ENCODE results near the gene STAMBPL1.

The STAMBPL1 gene

GRCh38 chr10:88896372-88896993, 16.4 kb downstream of the STAMBPL1 start:
- DNase-seq: no peak

DNA sequence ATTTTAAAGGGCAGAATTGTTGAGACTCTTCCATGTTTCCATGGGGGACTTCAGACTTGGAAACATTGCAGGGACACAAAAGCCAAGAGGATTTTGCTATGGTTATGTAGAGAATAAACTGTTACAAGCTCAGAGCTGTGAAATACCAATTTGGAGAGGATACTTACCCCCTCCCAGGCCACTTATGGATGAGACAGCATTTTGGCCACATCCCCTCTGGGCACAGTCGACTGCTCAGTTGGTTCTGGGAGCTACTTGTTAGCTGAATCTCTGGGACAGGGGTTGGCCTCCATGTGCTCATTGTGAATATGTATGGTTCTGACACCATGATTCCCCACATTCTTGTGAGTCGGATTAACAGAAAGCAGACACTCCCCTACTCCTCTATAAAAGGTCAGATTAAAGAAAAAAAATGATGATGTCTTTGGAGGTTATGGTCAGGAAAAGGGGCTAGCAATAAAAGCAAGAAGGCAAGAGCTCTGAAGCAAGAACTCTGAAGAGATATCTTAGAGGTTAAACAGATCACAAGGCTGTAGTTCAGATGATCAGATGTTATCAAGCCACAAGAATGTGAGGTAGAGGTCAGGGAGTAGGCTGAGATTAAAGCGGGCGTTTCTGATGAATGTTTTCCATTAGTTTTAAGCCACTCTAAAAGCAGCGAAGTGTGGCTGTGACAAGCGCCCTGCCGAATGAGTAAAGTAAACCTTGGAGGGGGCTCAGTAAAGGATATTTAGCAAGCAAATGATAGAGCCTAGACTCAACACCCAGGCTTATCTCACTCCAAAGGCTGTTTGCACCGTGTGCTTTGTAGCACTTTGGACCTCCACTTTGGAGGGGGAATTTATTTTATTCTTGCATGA, 17.2 kb downstream of the STAMBPL1 start:
- DNase-seq: no peak

GRCh38 chr10:88898727-88899126, 18.7 kb downstream of the STAMBPL1 start:
- no peak for DNase-seq

- DNase-seq: no peak
These were observed 19.8 kb downstream of the STAMBPL1 start for GRCh38 chr10:88899886-88900285.

- no peak for DNase-seq
These were observed 21.4 kb downstream of the STAMBPL1 start for GRCh38 chr10:88901206-88901983.

- DNase-seq: no peak
These were observed 22.1 kb downstream of the STAMBPL1 start for GRCh38 chr10:88901984-88902789.

- DNase-seq: no peak
These were observed 23.7 kb downstream of the STAMBPL1 start for GRCh38 chr10:88903715-88904114.

DNA sequence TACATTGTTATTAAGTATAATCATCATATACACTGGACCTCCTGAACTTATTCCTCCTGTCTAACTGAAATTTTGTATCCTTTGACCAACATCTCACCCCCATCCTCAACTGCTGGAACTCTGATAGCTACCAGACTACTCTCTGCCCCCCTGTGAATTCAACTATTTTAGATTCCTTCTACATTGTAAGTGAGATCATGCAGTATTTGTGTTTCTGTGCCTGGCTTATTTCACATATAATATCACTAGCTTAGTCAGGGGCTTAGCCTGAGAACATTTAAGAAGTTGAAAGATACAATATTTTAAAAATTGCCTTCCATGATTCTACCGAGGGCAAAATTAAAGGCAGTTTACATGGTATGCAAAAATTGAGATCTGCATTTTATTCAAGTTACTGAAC, 26.9 kb downstream of the STAMBPL1 start:
- no peak for DNase-seq

GRCh38 chr10:88908194-88908593, 28.1 kb downstream of the STAMBPL1 start:
- DNase-seq: no peak

GRCh38 chr10:88911116-88911515, 31.1 kb downstream of the STAMBPL1 start:
- no peak for DNase-seq

- DNase-seq: no peak
These were observed 31.8 kb downstream of the STAMBPL1 start for GRCh38 chr10:88911851-88912250.

DNA sequence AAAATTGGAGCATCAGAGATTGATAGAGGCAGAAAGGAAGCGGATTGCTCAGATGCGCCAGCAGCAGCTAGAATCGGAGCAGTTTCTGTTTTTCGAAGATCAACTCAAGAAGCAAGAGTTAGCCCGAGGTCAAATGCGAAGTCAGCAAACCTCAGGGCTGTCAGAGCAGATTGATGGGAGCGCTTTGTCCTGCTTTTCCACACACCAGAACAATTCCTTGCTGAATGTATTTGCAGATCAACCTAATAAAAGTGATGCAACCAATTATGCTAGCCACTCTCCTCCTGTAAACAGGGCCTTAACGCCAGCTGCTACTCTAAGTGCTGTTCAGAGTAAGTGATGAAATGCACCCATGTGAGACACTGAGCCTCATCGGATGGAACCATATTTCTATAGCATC, 33.1 kb downstream of the STAMBPL1 start:
- DNase-seq: no peak

DNA sequence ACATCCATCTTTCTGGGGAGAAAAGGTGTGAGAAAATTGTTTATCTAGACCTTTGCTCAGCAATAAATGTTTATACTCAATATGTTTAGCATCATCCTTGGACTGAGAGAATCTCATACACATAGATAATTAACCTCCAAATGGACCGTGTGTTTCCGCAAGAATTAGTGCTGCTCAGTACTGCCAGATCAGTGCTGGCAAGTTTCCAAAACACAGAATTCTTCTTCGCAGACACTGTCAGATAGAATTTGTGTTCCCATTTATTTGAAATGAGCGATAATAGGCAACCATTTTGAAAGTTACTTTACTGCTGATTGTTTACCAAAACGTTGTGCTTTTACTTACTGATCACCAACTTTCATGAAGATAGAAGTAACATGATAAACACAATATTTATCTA, 33.7 kb downstream of the STAMBPL1 start:
- DNase-seq: no peak

- DNase-seq: no peak
These were observed 35.7 kb downstream of the STAMBPL1 start for GRCh38 chr10:88915781-88916180.

DNA sequence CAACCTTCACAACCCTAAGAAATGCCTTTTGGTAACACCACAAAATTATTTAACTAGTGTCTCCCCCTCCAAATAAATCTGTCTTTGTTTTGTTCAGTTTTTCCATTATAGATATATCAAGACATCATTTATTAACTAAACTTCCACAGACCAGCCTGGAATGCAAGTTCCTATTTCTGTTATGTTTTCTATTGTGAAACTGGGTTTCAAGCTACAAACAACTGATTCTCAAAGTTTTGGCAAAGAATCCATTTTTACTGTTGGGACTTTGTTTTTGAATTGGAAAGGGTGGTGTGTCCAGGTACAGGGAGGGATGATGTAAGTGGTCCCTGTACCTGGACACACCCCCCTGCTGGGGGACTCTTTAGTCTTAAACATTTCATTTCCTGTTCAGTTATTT, 36.2 kb downstream of the STAMBPL1 start:
- DNase-seq: no peak

GRCh38 chr10:88916986-88917385, 36.9 kb downstream of the STAMBPL1 start:
- DNase-seq: no peak

DNA sequence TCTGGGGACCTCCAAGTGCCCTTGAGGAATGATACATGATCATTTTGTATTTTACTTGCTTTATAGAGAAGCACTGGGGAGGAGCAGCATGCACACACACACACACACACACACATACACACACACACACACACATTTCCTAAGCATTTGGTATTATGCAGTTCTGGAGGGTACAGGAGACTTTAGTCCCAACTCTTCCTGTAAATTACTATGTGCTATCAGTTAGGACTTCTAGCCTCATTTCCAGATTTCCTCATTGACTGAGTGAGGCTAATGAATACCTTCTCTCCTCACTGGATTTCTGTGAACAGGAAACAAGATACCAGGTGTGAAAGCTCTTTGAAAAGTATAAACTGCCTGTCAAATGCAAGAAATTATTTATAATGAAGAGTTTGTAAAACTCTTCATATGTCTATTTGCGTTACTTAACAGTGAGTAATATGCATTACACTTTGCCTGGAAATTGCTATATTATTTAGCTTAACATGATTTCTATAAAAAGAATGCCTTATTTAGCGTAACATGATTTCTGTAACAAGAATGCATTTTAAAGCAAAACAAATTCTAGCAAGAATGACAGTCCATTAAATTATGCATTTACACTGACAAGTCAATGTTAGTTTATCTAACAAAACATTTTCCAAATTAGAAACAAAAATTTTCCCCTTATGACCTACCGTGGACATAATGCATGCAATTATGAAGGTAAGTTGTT, 38.3 kb downstream of the STAMBPL1 start:
- DNase-seq: no peak

DNA sequence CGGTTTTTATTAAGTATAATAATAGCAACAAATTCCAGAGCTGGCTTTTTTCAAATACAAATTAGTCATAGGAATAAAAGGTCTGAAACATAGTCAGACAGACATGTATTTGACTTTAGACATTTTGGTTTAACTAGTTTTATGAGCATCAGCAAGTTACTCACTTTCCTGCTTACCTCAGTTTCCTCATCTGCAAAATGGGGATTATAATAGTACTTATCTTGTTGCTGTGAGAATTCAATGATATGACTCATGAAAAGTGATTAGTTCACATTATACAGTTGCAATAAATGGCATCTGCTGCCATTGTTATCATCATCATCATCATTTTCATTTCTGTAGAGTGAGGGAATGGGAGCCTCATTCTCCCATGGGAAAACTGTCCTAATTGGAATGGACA, 39.0 kb downstream of the STAMBPL1 start:
- DNase-seq: no peak

GRCh38 chr10:88920198-88920597, 40.2 kb downstream of the STAMBPL1 start:
- no peak for DNase-seq

- no peak for DNase-seq
These were observed 41.0 kb downstream of the STAMBPL1 start for GRCh38 chr10:88920986-88921593.

DNA sequence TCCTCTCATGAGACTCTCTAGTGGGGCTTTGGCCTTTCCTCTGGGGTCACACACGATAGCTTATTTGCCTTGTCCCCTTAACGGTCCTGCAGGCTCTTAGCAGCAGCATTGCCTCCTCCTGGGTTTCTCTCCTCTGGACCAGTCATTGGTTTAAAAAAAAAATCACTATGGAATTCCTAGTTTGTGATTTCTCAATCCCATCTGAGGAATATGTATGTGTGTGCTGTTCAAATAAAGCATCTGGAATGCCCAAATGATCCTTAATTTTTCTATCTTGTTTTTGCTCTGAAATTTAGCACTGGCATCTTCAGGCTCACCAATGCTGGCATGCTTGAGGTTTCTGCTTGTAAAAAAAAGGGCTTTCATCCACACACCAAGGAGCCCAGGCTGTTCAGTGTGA, 42.0 kb downstream of the STAMBPL1 start:
- DNase-seq: no peak

DNA sequence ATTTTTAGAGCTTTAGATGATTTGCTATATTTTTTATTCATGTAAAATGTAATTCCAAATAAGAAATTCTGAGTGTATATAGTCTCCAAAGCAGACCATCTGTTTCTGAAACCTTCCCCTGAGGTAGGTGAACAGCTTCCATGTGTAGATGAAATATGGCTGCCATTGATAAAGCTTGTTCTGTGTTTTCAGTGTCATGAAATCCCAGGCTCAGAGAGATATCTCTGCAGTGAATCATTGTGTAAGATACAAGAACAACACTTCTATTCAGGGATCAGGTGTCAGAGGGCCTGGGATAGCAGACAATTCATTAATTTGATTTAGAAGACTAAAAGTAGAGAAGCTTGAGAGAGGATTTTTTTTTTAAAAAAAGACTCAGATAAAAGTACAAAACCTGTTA, 43.5 kb downstream of the STAMBPL1 start:
- DNase-seq: no peak
